Measurements from ENCODE around the gene DHRS1.
A peak's percentile ranks its signal among the peaks of the same experiment; 100 is the strongest.

Gene DHRS1

DNA sequence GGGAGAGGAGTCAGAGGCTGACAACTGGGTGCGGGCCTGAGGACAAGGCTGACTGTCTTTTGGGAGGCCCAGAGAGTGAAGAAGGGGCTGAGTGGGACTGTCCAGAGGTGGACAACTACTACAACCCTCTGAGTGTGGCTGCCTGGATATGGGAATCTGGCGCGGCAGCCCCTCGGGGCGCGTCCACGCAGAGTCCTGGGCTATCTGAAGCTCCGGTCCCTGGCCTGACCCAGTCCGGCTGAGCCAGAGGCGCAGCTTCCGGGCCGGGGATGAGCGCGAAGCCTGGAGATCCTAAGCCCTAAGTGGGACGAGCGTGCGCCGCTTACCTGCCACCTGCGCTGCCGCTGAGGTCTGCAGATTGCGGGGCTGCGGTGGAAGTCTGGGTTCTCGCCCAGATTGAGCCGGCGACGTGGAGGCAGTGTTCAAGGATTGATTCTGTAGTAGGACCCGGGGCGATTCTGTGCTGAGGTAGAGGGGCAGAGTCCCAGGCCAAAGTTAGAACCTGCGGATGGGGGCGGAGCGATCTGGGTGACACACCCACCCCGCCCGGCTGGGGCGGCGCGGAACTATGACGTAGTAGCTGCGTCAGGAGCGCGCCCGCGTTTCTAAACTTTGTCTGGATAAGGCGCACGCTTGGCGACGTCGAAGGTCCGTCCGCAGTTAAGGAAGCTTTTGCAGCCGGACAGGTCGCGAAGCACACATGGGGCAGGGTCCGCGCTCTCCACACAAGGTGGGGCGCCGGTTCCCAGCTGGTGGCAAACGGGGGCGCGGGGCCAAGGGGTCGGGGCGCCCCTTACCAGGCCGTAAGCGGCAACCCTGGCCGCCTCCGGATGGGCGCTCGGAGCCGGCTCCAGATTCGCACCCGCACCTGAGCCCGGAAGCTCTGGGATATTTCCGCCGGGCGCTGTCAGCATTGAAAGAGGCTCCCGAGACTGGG lies at the start of gene DHRS1, which contains the start of gene NOP9:
Gene DHRS1, minus strand, starts transcription at position 526 of the 937 bp plus-strand sequence. CDS start 674 bp downstream, outside the sequence.
Gene NOP9, plus strand, starts transcription at position 596 of the 937 bp plus-strand sequence. Its CDS starts 105 bp downstream, at position 701.
- DNase-seq, result peak; percentile 98

GRCh38 chr14:24348186-24348585 lies 48.6 kb upstream of the DHRS1 start:
- DNase-seq, result no peak

- DNase-seq, result no peak
Observed at GRCh38 chr14:24347134-24347533, 47.6 kb upstream of the DHRS1 start.

GRCh38 chr14:24343795-24344660 lies 44.4 kb upstream of the DHRS1 start:
- DNase-seq, result no peak

DNA sequence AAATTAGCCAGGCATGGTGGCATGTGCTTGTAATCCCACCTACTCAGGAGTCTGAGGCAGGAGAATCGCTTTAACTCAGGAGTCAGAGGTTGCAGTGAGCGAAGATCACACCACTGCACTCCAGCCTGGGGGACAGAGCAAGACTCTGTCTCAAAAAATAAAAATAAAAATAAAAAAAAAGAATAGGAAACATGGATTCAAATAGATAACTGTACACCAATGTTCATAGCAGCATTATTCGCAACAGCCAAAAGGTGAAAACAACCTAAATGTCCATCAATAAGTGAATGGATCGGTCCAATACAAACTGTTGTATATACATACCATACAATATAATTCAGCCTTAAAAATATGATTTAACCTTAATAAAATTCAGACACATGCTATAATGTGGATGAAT lies 43.3 kb upstream of the DHRS1 start:
- DNase-seq, result no peak

- DNase-seq, result no peak
Observed at GRCh38 chr14:24340606-24341005, 41.0 kb upstream of the DHRS1 start.

- DNase-seq, result peak; percentile 77
Observed at GRCh38 chr14:24339284-24340151, 39.9 kb upstream of the DHRS1 start, which contains the start of gene RIPK3. TSS of gene RIPK3 (minus strand) at chr14:24339991. CDS start at chr14:24339826, 165 bp downstream.

DNA sequence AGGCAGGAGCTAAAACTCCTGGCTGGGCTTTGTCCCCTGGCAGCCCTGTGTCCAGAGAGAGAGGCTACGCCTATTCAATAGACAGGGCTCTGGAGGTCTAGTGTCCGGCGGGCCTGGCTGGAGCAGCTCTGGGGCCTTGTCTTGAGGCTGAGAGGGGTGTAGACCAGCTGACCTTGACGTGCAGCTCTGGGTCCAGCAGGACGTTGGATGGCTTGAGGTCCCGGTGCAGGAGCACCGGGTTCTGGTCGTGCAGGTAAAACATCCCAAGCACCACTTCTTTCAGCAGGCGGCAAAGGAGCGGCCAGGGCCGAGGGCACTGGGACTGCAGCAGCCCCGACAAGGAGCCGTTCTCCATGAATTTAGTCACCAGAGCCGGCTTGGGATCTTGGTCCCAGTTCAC lies 39.3 kb upstream of the DHRS1 start:
- DNase-seq, result no peak

- DNase-seq, result no peak
Observed at GRCh38 chr14:24337824-24338175, 38.2 kb upstream of the DHRS1 start.

DNA sequence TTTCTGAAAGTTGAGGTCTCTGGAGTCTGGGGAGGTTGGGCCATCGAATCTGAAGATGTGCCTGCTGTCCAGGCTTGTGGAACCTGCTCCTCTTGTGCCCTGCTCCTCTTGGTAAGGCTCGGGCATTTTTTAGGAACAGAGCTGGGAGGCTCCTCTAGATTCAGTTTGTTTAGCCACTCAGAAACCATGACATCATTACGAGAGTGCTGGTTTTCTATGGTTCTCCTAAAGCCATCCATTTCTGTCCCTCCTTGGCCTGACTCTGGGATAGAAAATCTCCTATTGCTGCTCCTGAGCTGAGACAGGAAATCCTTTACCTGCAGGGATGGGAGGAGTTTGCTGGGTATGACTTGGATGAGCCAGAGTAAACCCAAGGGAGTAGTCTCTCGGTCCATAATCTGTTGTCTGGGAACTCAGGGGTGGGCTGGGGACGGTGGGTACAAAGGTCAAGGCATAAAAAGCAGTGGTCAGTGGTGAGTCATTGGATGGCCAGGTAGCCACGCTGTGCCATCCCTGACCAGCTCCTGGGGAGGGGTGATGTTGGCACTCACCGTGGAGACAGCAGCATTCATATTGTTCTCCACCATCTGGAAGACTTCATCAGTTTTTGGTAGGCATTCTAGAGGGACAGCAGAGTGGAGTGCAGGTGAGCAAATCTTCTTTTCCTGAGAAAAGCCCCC lies 37.7 kb upstream of the DHRS1 start:
- DNase-seq, result no peak

DNA sequence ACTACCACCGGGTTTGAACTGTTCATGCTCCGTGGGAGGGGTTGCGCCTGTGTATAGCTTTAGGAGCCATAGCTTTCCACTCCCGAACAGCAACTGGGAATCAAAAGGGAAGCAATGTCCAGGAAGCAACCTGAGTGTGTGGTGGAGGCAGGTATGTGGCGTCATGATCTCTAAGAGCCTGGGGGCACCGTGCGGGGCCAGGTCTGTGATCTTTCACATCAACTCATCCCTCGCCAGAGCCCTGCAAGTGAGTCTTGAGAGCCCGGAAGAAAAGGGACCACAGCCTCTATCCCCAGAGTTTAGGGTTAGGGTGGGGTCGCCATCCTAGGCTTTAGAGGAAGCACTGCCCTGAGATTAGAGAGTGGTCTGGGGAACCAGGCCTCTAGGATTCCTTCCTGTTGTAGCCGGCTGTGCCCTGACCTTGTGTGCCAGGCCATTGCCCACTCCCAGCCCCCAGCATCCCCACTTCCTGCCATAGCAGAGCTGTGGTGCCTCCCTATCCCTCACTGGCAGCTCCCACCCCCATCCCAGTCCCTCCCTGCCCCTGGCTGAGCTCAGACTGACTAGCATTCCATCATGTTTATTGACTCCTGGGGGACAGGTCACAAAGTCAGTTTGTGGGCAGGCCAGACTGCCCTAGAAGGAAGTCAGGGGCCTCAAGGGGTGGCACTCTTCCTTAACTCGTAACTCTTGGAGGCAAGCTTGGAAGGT lies 36.0 kb upstream of the DHRS1 start:
- DNase-seq, result no peak

GRCh38 chr14:24334431-24335291 lies 35.1 kb upstream of the DHRS1 start, which contains the start of gene ADCY4:
TSS of gene ADCY4 (minus strand) at chr14:24335071. CDS start at chr14:24334652, 419 bp downstream.
- DNase-seq, result no peak

- peak; percentile 83 for DNase-seq
Observed at GRCh38 chr14:24332268-24332993, 32.9 kb upstream of the DHRS1 start.

GRCh38 chr14:24331731-24332267 lies 32.2 kb upstream of the DHRS1 start:
- DNase-seq, result no peak

DNA sequence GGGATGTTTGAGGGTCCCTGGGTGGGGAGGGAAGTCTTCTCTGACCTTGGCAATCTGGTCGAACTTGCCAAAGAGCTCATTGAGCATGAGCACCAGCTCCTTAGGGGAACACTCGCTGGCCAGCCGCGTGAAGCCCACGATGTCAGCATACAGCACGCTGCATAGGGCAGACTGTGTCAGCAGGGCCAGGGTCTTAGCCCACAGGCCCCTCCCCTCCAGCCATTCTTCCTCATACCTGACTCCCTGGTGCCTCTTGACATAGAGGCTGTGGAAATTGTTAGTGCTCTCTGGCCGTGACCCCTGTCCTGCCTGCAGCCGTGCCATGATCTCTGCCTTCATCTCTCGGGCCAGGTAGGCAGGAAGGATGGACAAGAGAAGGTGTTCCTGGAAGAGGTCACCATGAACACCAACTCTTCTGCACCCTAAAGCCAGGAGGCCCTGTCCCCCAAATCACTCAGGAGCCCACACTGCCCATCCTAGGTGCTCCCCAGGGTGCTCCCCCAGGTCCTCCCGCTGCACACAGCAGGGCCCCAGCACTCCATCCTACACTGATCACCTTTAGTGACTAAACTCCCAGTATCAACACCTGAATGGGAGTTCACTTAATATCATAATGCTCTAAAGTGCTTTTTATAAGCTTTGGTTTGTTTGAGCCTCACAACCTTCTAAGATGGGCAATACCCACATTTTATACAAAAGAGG lies 31.5 kb upstream of the DHRS1 start:
- DNase-seq, result no peak

GRCh38 chr14:24329736-24330135 lies 30.2 kb upstream of the DHRS1 start:
- DNase-seq, result peak; percentile 75

DNA sequence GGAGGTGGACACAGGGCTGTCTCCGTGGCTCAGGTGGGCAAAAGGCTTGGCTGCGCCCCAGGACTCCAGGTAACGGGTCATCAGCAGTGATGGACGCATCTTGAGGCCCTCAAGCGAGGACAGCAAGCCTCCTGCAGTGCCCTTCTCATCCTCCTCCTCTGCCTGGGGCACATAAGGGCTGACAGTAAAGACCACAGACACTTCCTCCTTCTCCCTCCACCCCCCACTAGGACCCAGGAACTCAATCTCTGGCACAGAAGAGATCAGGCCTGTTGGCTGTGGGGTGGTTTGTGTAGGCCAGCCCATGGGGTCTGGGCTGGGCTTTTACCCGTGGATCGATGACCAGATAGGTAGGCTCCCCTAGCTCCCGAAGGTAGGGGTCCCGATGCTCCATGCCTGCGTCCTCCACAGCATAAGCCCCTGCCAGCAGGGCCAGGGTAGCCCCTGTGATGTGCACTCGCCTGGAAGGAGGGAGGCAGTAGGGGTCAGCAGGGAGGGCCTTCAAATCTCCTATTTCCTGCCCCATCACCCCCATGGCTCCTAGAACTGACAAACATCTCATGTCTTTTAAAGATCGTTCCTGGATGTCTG lies 29.6 kb upstream of the DHRS1 start:
- DNase-seq, result no peak

DNA sequence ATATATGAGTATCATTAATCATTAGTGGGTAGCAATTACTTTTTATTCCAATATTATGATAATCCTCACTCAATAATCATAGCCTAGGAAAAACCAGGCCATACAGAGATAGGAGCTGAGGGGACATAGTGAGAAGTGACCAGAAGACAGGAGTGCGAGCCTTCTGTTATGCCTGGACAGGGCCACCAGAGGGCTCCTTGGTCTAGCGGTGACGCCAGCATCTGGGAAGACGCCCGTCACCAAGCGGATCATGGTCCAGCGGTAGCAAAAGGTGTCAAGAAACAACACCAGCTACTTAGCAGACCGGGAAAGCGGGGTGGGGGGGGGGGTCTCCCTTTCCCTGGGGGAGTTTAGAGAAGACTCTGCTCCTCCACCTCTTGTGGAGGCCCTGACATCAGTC lies 28.3 kb upstream of the DHRS1 start:
- peak; percentile 54 for DNase-seq
